Lower leg skin (tissue), 3 donors: Measurements from ENCODE around the gene NTRK3.

Source experiments
- POLR2A ChIP-seq, 2 donors: fragments of 450-650 bp; IDR thresholded peaks; one replicate each; pipeline ENCODE4 v1.6.1; 2016 to 2017; ENCODE audit warnings: antibody characterized with exemption in 2 of 2, mild to moderate bottlenecking in 1 of 2, moderate library complexity in 1 of 2
- TF ChIP-seq, protein P1 (sequence below), 3 donors: fragments of 450-650 bp; IDR thresholded peaks; one replicate each; pipeline ENCODE4 v1.5.1; 2016; ENCODE audit warnings: antibody characterized with exemption in 3 of 3, mild to moderate bottlenecking in 3 of 3, moderate library complexity in 2 of 3

DNA sequence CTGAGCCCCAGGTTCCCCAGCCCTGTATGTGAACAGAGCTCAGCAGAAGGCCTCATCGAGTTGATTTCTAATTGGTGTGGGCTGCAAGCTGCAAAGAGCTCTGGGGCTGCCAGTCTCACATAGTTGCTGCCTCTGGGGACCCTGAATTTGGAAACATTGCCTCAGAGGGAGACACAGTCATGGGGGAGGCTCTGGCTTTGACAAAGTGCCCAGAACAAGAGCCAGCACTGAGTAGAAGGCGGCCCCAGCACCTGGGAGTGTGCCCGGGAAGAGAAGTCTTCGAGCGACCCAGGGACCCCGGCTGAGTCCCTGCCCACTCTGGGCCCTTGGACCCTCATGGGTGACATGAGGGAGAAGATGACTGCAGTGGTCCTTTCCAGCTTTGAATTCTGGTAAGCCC, 7.3 kb downstream of the NTRK3 start:
- TF ChIP-seq, protein P1, sequence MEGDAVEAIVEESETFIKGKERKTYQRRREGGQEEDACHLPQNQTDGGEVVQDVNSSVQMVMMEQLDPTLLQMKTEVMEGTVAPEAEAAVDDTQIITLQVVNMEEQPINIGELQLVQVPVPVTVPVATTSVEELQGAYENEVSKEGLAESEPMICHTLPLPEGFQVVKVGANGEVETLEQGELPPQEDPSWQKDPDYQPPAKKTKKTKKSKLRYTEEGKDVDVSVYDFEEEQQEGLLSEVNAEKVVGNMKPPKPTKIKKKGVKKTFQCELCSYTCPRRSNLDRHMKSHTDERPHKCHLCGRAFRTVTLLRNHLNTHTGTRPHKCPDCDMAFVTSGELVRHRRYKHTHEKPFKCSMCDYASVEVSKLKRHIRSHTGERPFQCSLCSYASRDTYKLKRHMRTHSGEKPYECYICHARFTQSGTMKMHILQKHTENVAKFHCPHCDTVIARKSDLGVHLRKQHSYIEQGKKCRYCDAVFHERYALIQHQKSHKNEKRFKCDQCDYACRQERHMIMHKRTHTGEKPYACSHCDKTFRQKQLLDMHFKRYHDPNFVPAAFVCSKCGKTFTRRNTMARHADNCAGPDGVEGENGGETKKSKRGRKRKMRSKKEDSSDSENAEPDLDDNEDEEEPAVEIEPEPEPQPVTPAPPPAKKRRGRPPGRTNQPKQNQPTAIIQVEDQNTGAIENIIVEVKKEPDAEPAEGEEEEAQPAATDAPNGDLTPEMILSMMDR (IDR thresholded peaks at IDR 0.05), result no peak
- no peak for TF ChIP-seq POLR2A (IDR thresholded peaks at IDR 0.05)
